PFSK-1 (cell line): ENCODE results near the gene FAM50B.

Experiments
- FOXP2 ChIP-seq: optimal IDR thresholded peaks from 2 replicates; pipeline ENCODE3; 2011; ENCODE audit warnings: borderline replicate concordance, control low read depth, inconsistent platforms; ENCODE audit not compliant: insufficient read depth; ENCODE audit errors: extremely low read length, extremely low read depth
- POLR2AphosphoS5 ChIP-seq: IDR thresholded peaks from 2 replicates; pipeline ENCODE4 v1.6.1; 2012; ENCODE audit warnings: low read depth, mild to moderate bottlenecking, control low read depth, low read length, moderate library complexity
- SIN3A ChIP-seq: IDR thresholded peaks from 2 replicates; pipeline ENCODE4 v1.6.1; 2012; ENCODE audit warnings: mild to moderate bottlenecking, low read length, moderate library complexity, borderline replicate concordance; ENCODE audit not compliant: insufficient read depth
- TAF1 ChIP-seq: IDR thresholded peaks from 2 replicates; pipeline ENCODE4 v1.6.1; 2012; ENCODE audit warnings: low read length, control low read depth, borderline replicate concordance; ENCODE audit not compliant: insufficient read depth
- TF ChIP-seq, protein P1 (sequence below), 2 experiments: IDR thresholded peaks; 2 replicates each; pipeline versions ENCODE4 v1.6.1 to v1.8.0; 2011 to 2012; ENCODE audit warnings: low read depth in 2 of 2, low read length in 2 of 2, control low read depth in 1 of 2, inconsistent platforms in 1 of 2, mild to moderate bottlenecking in 1 of 2, moderate library complexity in 1 of 2; ENCODE audit not compliant: insufficient read depth in 1 of 2

Gene FAM50B

DNA sequence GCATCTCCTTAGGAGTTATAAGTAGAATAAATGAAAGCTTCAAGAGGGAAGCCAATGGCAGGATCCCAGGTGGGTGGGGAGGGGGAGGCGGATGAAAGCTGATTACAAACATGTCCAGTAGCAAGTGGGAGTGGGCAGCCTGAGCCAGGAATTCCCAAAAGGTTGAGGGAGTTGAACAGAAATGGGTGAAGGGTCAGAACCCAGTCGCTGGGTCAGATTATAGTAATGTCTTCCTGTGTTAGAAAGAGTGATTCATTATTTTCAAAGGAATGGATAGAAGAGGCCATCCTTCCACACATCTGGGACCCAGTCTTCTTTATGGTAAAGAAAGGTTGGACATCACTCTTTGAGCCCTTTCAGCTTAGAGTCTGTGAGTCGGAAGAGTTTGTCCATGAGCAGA lies 41.0 kb upstream of the FAM50B start:
- no peak for TF ChIP-seq POLR2AphosphoS5
- TF ChIP-seq, protein P1, sequence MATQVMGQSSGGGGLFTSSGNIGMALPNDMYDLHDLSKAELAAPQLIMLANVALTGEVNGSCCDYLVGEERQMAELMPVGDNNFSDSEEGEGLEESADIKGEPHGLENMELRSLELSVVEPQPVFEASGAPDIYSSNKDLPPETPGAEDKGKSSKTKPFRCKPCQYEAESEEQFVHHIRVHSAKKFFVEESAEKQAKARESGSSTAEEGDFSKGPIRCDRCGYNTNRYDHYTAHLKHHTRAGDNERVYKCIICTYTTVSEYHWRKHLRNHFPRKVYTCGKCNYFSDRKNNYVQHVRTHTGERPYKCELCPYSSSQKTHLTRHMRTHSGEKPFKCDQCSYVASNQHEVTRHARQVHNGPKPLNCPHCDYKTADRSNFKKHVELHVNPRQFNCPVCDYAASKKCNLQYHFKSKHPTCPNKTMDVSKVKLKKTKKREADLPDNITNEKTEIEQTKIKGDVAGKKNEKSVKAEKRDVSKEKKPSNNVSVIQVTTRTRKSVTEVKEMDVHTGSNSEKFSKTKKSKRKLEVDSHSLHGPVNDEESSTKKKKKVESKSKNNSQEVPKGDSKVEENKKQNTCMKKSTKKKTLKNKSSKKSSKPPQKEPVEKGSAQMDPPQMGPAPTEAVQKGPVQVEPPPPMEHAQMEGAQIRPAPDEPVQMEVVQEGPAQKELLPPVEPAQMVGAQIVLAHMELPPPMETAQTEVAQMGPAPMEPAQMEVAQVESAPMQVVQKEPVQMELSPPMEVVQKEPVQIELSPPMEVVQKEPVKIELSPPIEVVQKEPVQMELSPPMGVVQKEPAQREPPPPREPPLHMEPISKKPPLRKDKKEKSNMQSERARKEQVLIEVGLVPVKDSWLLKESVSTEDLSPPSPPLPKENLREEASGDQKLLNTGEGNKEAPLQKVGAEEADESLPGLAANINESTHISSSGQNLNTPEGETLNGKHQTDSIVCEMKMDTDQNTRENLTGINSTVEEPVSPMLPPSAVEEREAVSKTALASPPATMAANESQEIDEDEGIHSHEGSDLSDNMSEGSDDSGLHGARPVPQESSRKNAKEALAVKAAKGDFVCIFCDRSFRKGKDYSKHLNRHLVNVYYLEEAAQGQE (IDR thresholded peaks at IDR 0.05; ENCODE audit: insufficient read depth in 1 of 2, low read depth in 2 of 2, low read length in 2 of 2) = no peak
- no peak for TF ChIP-seq SIN3A
- TF ChIP-seq TAF1 = no peak

DNA sequence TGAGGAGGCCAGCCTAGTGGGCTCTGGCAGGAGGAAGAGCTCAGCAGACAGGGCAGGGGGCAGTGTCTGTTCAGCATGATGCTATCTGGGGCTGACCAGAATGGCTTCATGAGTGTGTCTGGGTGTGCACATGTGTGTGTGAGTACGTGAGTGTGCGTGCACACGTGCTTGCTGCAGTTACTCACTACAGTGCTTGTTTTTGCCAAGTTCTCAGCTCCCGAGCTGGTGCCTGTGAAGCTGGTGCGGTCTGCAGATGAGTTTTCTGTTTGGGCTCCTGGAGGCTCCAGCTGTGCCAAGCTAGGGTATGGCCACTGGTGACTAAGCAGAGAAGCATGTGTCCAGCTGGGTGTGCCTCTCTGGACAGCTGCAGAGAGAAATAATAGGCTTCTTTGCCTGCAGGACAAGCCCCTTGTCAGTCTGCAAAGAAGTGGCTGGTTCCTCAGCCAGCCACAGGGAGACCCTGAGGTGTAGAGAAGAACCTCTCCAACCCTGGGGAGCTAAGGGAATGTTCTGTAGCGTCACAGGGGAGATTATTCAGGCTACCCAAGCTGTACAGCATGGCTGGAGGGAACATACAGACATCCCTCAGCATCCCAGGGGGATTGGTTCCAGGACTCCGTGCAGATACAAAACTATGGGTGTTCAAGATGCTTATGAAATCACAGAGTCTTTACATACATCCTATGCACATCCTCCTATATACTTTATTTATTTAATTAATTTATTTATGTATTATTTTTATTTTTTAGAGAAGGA lies 40.2 kb upstream of the FAM50B start:
- no peak for TF ChIP-seq SIN3A
- no peak for TF ChIP-seq FOXP2
- TF ChIP-seq TAF1 = no peak
- TF ChIP-seq POLR2AphosphoS5 = no peak
- TF ChIP-seq, protein P1 (IDR thresholded peaks at IDR 0.05; ENCODE audit: insufficient read depth in 1 of 2, low read depth in 2 of 2, low read length in 2 of 2) = no peak

DNA sequence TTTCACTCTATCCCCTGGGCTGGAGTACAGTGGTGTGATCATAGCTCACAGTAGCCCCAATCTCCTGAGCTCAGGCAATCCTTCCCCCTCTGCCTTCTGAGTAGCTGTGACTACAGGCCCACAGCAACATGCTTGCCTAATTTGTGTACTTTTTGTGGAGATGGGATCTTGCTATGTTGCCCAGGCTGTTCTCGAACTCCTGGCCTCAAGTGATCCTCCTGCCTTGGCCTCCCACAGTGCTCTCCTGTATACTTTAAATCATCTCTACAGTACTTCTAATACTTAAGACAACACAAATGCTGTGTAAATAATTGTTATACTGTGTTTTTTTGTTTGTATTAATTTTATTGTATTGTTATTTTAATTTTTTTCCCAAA lies 39.7 kb upstream of the FAM50B start:
- TF ChIP-seq FOXP2 = no peak

DNA sequence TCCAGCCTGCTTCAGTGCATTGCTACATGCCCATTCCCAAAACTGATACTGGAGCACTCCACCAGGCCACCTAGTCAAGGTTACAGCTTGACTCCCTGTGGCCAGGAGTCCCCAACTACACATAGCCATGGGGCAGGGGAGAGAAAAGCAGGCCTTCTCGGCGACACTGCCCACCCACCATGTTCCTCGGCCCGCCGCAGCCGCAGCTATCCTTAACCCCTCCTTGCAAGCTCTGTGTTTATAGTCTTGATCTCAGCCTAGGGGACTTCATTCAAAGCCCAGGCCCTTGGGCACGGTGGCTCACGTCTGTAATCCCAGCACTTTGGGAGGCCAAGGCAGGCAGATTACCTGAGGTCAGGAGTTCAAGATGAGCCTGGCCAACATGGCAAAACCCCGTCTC lies 39.2 kb upstream of the FAM50B start:
- TF ChIP-seq POLR2AphosphoS5 (no peak), SIN3A (no peak), TAF1 (no peak), FOXP2 (no peak)
- TF ChIP-seq, protein P1 (IDR thresholded peaks at IDR 0.05; ENCODE audit: insufficient read depth in 1 of 2, low read depth in 2 of 2, low read length in 2 of 2) = no peak

DNA sequence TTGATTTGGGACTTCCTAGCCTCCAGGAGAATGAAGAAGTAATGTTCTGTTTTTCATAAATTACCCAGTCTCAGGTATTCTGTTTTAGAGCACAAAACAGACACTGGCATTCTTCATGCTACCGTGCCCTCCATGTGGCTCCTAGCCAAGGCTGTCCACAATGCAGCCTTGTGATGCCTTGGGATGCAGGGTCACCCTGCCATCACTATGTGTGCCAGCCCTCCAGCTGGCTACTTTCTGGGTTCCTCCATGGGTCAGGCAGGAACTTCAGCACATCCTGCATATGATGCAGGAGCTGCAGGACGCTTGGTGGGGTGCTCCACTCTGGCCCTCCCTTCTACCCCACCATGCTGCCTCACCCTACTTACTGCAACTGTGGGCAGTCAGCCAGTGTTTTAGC lies 38.0 kb upstream of the FAM50B start:
- no peak for TF ChIP-seq SIN3A
- TF ChIP-seq TAF1 = no peak
- TF ChIP-seq, protein P1 (IDR thresholded peaks at IDR 0.05; ENCODE audit: insufficient read depth in 1 of 2, low read depth in 2 of 2, low read length in 2 of 2) = no peak
- no peak for TF ChIP-seq FOXP2
